ENCODE data around the gene HOXA10.
A peak's percentile ranks its signal among the peaks of the same experiment; 100 is the strongest.

DNA sequence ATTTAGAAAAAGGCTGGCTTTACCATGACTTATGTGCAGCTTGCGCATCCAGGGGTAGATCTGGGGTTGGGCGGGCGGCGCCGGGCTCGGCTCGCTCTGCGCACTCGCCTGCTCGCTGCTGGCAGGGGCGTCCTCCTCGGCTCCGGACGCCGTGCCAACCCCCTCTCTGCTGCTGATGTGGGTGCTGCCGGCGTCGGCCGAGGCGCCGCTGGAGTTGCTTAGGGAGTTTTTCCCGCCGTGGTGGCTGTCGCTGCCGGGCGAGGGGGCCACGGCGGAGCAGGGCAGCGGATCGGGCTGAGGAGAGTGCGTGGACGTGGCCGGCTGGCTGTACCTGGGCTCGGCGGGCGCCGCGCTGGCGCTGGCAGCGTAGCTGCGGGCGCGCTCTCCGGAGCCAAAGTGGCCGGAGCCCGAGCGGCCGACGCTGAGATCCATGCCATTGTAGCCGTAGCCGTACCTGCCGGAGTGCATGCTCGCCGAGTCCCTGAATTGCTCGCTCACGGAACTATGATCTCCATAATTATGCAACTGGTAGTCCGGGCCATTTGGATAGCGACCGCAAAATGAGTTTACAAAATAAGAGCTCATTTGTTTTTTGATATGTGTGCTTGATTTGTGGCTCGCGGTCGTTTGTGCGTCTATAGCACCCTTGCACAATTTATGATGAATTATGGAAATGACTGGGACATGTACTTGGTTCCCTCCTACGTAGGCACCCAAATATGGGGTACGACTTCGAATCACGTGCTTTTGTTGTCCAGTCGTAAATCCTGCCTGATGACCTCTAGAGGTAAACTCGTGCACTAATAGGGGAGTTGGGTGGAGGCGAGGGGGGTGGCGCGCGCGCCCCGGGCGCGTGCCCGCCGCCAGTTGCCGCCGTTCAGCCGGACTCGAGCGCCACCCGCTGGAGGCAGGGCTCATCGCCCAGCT, 30.8 kb downstream of the HOXA10 start, which contains the start of gene HOXA5:
- TF ChIP-seq, protein P1, sequence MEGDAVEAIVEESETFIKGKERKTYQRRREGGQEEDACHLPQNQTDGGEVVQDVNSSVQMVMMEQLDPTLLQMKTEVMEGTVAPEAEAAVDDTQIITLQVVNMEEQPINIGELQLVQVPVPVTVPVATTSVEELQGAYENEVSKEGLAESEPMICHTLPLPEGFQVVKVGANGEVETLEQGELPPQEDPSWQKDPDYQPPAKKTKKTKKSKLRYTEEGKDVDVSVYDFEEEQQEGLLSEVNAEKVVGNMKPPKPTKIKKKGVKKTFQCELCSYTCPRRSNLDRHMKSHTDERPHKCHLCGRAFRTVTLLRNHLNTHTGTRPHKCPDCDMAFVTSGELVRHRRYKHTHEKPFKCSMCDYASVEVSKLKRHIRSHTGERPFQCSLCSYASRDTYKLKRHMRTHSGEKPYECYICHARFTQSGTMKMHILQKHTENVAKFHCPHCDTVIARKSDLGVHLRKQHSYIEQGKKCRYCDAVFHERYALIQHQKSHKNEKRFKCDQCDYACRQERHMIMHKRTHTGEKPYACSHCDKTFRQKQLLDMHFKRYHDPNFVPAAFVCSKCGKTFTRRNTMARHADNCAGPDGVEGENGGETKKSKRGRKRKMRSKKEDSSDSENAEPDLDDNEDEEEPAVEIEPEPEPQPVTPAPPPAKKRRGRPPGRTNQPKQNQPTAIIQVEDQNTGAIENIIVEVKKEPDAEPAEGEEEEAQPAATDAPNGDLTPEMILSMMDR (conservative IDR thresholded peaks at IDR 0.05 in 1 of 2, IDR thresholded peaks at IDR 0.05 in 1 of 2; ENCODE audit: low read depth in 1 of 2, low read length in 2 of 2), result peak; percentile 70 to 92
- no peak for TF ChIP-seq EZH2 (IDR thresholded peaks at IDR 0.05; ENCODE audit: low read length, missing control alignments)
